GM21737 (cell line): Measurements from ENCODE around the gene NRIP1.

ENCODE experiments used
- ATAC-seq: cut with Tn5 transposase; IDR thresholded peaks from one replicate; pipeline ENCODE4 v1.9.1; 2021; ENCODE audit warnings: mild to moderate bottlenecking, moderate library complexity; ENCODE audit not compliant: unreplicated experiment

NRIP1 gene

GRCh38 chr21:15065392-15066122, 757 bp upstream of the NRIP1 start:
- no peak for ATAC-seq

- ATAC-seq: peak; percentile 5
Observed at GRCh38 chr21:15063814-15064575, 805 bp downstream of the NRIP1 start.

- ATAC-seq: no peak
Observed at GRCh38 chr21:15063081-15063813, 1.6 kb downstream of the NRIP1 start.

GRCh38 chr21:15062606-15062965, 2.2 kb downstream of the NRIP1 start:
- ATAC-seq: no peak

- no peak for ATAC-seq
Observed at GRCh38 chr21:15061747-15062605, 2.8 kb downstream of the NRIP1 start.

GRCh38 chr21:15061279-15061678, 3.5 kb downstream of the NRIP1 start:
- no peak for ATAC-seq

GRCh38 chr21:15060543-15061175, 4.1 kb downstream of the NRIP1 start:
- ATAC-seq: no peak

- no peak for ATAC-seq
Observed at GRCh38 chr21:15059397-15059796, 5.4 kb downstream of the NRIP1 start.

- ATAC-seq: no peak
Observed at GRCh38 chr21:15058854-15059263, 5.9 kb downstream of the NRIP1 start.

GRCh38 chr21:15057285-15057684, 7.5 kb downstream of the NRIP1 start:
- ATAC-seq: no peak

- ATAC-seq: no peak
Observed at GRCh38 chr21:15054606-15055239, 10.1 kb downstream of the NRIP1 start.

GRCh38 chr21:15054089-15054488, 10.7 kb downstream of the NRIP1 start:
- ATAC-seq: no peak

- ATAC-seq: no peak
Observed at GRCh38 chr21:15053500-15053899, 11.3 kb downstream of the NRIP1 start.

GRCh38 chr21:15052459-15052763, 12.4 kb downstream of the NRIP1 start:
- no peak for ATAC-seq

GRCh38 chr21:15051644-15052458, 12.9 kb downstream of the NRIP1 start:
- peak; percentile 62 for ATAC-seq

GRCh38 chr21:15050568-15051377, 14.0 kb downstream of the NRIP1 start:
- no peak for ATAC-seq

GRCh38 chr21:15045017-15045416, 19.8 kb downstream of the NRIP1 start:
- no peak for ATAC-seq

- ATAC-seq: no peak
Observed at GRCh38 chr21:15042531-15042930, 22.3 kb downstream of the NRIP1 start.
